HL-60 (cell line): ENCODE data around the gene CCDC88C.
A peak's percentile ranks its signal among the peaks of the same experiment; 100 is the strongest.

Source experiments
- DNase-seq, 2 experiments: peaks; one replicate each; pipeline ENCODE4 v3.0.0-alpha.2; 2010 to 2020; ENCODE audit warnings: low read depth in 1 of 2, low spot score in 1 of 2
- H3K27ac ChIP-seq: fragments of 250-450 bp; sonication (Bioruptor Pico); replicated peaks from 2 replicates; pipeline ENCODE4 v1.5.1; 2020; ENCODE audit warnings: mild to moderate bottlenecking, moderate library complexity
- H3K27me3 ChIP-seq: fragments of 250-450 bp; sonication (Bioruptor Pico); 2 replicates; pipeline ENCODE4 v1.5.1; 2021; ENCODE audit warnings: mild to moderate bottlenecking, moderate library complexity; ENCODE audit not compliant: insufficient read depth, poor library complexity, severe bottlenecking
- H3K4me3 ChIP-seq: replicated peaks from 2 replicates; pipeline ENCODE4 v1.5.1; 2011; ENCODE audit warnings: mild to moderate bottlenecking, control low read depth, low read length; ENCODE audit not compliant: insufficient read depth
- CTCF ChIP-seq: IDR thresholded peaks from one replicate; pipeline ENCODE4 v1.5.1; 2011; ENCODE audit warnings: low read length, control low read depth, inconsistent platforms; ENCODE audit not compliant: insufficient read depth
- GABPA ChIP-seq: IDR thresholded peaks from 2 replicates; pipeline ENCODE4 v1.6.1; 2012; ENCODE audit warnings: low read depth
- POLR2AphosphoS5 ChIP-seq: IDR thresholded peaks from 2 replicates; pipeline ENCODE4 v1.6.1; 2012; ENCODE audit warnings: low read depth
- REST ChIP-seq: IDR thresholded peaks from 2 replicates; pipeline ENCODE4 v1.6.1; 2012; ENCODE audit warnings: low read depth; ENCODE audit not compliant: insufficient replicate concordance
- SPI1 ChIP-seq: IDR thresholded peaks from 2 replicates; pipeline ENCODE4 v1.6.1; 2012; ENCODE audit warnings: low read depth, mild to moderate bottlenecking, borderline replicate concordance

The CCDC88C gene

GRCh38 chr14:91458612-91459011 lies 41.0 kb upstream of the CCDC88C start:
- TF ChIP-seq SPI1 (no peak), POLR2AphosphoS5 (no peak), REST (no peak), CTCF (no peak), GABPA (no peak)
- no peak overlapping the region for H3K4me3 ChIP-seq
- H3K27me3 ChIP-seq, result no peaks in the 10 kb centered on the region
- no peak overlapping the region for H3K27ac ChIP-seq
- no peak for DNase-seq

GRCh38 chr14:91456283-91456682 lies 38.7 kb upstream of the CCDC88C start:
- Histone ChIP-seq H3K27ac (no peak overlapping the region), H3K27me3 (no peaks in the 10 kb centered on the region), H3K4me3 (no peak overlapping the region)
- no peak for DNase-seq
- TF ChIP-seq CTCF (no peak), SPI1 (no peak), POLR2AphosphoS5 (peak; percentile 44; the same call in 1 of the 2 replicates), REST (no peak), GABPA (no peak)

GRCh38 chr14:91454580-91454979 lies 37.0 kb upstream of the CCDC88C start:
- Histone ChIP-seq H3K27ac (no peak overlapping the region), H3K27me3 (no peaks in the 10 kb centered on the region)
- DNase-seq, result no peak

More at GRCh38 chr14:91454580-91454979, 37.0 kb upstream of the CCDC88C start:
- no peak for TF ChIP-seq CTCF
- no peak for TF ChIP-seq SPI1
- TF ChIP-seq REST, result no peak
- TF ChIP-seq GABPA, result no peak
- no peak for TF ChIP-seq POLR2AphosphoS5
- no peak overlapping the region for H3K4me3 ChIP-seq
